K562 (cell line): ENCODE measurements around the gene HYAL3. TPM values are rescaled to one million over a fixed set of nuclear protein-coding genes. Genes with fewer than 3 reads are reported as not detected.

ENCODE experiments used
- BRCA1 ChIP-seq, 2 experiments: fragments of 450-650 bp in 1 of 2; sonication (generic) in 1 of 2; formaldehyde crosslinking in 1 of 2; IDR thresholded peaks; 2 replicates each; pipeline versions ENCODE4 v1.5.0 to v1.6.1; 2017 to 2020; ENCODE audit warnings: mild to moderate bottlenecking in 1 of 2, missing genetic modification reagents in 1 of 2
- CCNT2 ChIP-seq: IDR thresholded peaks from 2 replicates; pipeline ENCODE4 v1.6.1; 2011; ENCODE audit warnings: borderline replicate concordance, low read depth, mild to moderate bottlenecking, moderate library complexity, mixed read lengths, low read length; ENCODE audit not compliant: insufficient read length; ENCODE audit errors: extremely low read depth
- MCM3 ChIP-seq: fragments of 450-650 bp; IDR thresholded peaks from 2 replicates; pipeline ENCODE4 v1.6.1; 2016
- MYBL2 ChIP-seq, 2 experiments: fragments of 450-650 bp in 1 of 2; sonication (generic) in 1 of 2; formaldehyde crosslinking in 1 of 2; IDR thresholded peaks; 2 replicates each; pipeline versions ENCODE4 v1.6.1 to v1.8.1; 2017 to 2022; ENCODE audit warnings: borderline replicate concordance in 1 of 2, inconsistent platforms in 1 of 2, low read depth in 1 of 2, mild to moderate bottlenecking in 1 of 2, missing genetic modification reagents in 1 of 2, moderate library complexity in 1 of 2
- PHTF2 ChIP-seq: fragments of 250-450 bp; sonication (Bioruptor Pico); IDR thresholded peaks from 2 replicates; pipeline ENCODE4 v1.5.0; 2021; ENCODE audit warnings: mild to moderate bottlenecking
- PPARD ChIP-seq: fragments of 250-450 bp; sonication (Bioruptor Pico); IDR thresholded peaks from 2 replicates; pipeline ENCODE4 v1.8.0; 2022; ENCODE audit warnings: inconsistent platforms, mild to moderate bottlenecking, moderate library complexity
- RBM25 ChIP-seq: fragments of 200-400 bp; formaldehyde crosslinking; IDR thresholded peaks from 2 replicates; pipeline ENCODE4 v1.6.1; 2018; ENCODE audit warnings: low read length, low read depth, moderate library complexity; ENCODE audit not compliant: severe bottlenecking
- SAP30 ChIP-seq: fragments of 200-600 bp; sonication (generic); IDR thresholded peaks from 2 replicates; pipeline ENCODE4 v1.6.1; 2012; ENCODE audit warnings: borderline replicate concordance, low read depth, mild to moderate bottlenecking, moderate library complexity, low read length, control low read depth, inconsistent platforms; ENCODE audit not compliant: insufficient read depth, poor library complexity, severe bottlenecking
- SMAD2 ChIP-seq: fragments of 150-350 bp; IDR thresholded peaks from 2 replicates; pipeline ENCODE4 v1.6.1; 2014; ENCODE audit warnings: low read depth, mild to moderate bottlenecking, low read length
- SP2 ChIP-seq: IDR thresholded peaks from 2 replicates; pipeline ENCODE4 v1.6.1; 2011; ENCODE audit warnings: mild to moderate bottlenecking, low read depth, low read length, moderate library complexity; ENCODE audit not compliant: poor library complexity, severe bottlenecking; ENCODE audit errors: extremely low read depth
- SUPT5H ChIP-seq: fragments of 450-650 bp; IDR thresholded peaks from 2 replicates; pipeline ENCODE4 v1.6.1; 2016
- TAL1 ChIP-seq: fragments of 450-650 bp; IDR thresholded peaks from 2 replicates; pipeline ENCODE4 v1.6.1; 2016; ENCODE audit warnings: mild to moderate bottlenecking
- ZNF124 ChIP-seq: sonication (generic); formaldehyde crosslinking; IDR thresholded peaks from 2 replicates; pipeline ENCODE4 v1.8.1; 2022; ENCODE audit warnings: missing genetic modification reagents
- ZNF717 ChIP-seq: fragments of 250-450 bp; sonication (Bioruptor Pico); IDR thresholded peaks from 2 replicates; pipeline ENCODE4 v1.5.0; 2021
- ZSCAN29 ChIP-seq: fragments of 450-650 bp; IDR thresholded peaks from 2 replicates; pipeline ENCODE4 v1.6.1; 2017
- polyA plus RNA-seq, 8 experiments: library from polyadenylated mRNA; depleted of rRNA in 4 of 8; stranded (reverse) in 5 of 8; unstranded in 3 of 8; fragments of >200 nt; fragmentation: Nextera tagmentation in 2 of 8; fragmentation: Illumina TruSeq in 1 of 8; extraction: Ambion mirVana in 2 of 8; extraction: Trizol in 1 of 8; gene quantifications; 2 replicates each; pipeline versions ENCODE4 v1.2.1 to v1.2.3, GENCODE V29; 2011 to 2014; ENCODE audit warnings: inconsistent platforms in 1 of 8, missing spikeins in 1 of 8
- total RNA-seq, 7 experiments: library from RNA; depleted of rRNA in 6 of 7; stranded (reverse); fragments of >200 nt in 6 of 7; fragmentation: Illumina TruSeq in 2 of 7; extraction: Trizol in 2 of 7; gene quantifications; 2 replicates each; pipeline versions ENCODE4 v1.2.1 to v1.2.3, GENCODE V29; 2011 to 2021; ENCODE audit warnings: low replicate concordance in 1 of 7
- TF ChIP-seq, protein P1 (sequence below), 2 experiments: fragments of 450-650 bp; conservative IDR thresholded peaks; 2 replicates each; pipeline ENCODE4 v1.6.1; 2017; ENCODE audit warnings: mild to moderate bottlenecking in 2 of 2, moderate library complexity in 2 of 2
- TF ChIP-seq, protein P2 (sequence below): sonication (generic); formaldehyde crosslinking; IDR thresholded peaks from 2 replicates; pipeline ENCODE4 v1.8.0; 2022; ENCODE audit warnings: missing genetic modification reagents, mild to moderate bottlenecking, borderline replicate concordance
- TF ChIP-seq, protein P3 (sequence below): fragments of 200-800 bp; sonication (Bioruptor generic); IDR thresholded peaks from 2 replicates; pipeline ENCODE4 v1.6.1; 2017; ENCODE audit warnings: missing genetic modification characterization, missing compliant biosample characterization
- TF ChIP-seq, protein P4 (sequence below): IDR thresholded peaks from 2 replicates; pipeline ENCODE4 v1.6.1; 2011; ENCODE audit not compliant: insufficient read length; ENCODE audit errors: extremely low read depth
- TF ChIP-seq, protein P5 (sequence below): fragments of 250-450 bp; sonication (Bioruptor Pico); IDR thresholded peaks from 2 replicates; pipeline ENCODE4 v1.8.0; 2022; ENCODE audit warnings: inconsistent platforms, mild to moderate bottlenecking, moderate library complexity, borderline replicate concordance

The HYAL3 gene
- total and polyA plus RNA-seq, 9 of the 15 experiments (the other 6 are each of a cell fraction or from before 2014, with no cell fraction given), result 0.38 to 9.1 (median 6.8) TPM

DNA sequence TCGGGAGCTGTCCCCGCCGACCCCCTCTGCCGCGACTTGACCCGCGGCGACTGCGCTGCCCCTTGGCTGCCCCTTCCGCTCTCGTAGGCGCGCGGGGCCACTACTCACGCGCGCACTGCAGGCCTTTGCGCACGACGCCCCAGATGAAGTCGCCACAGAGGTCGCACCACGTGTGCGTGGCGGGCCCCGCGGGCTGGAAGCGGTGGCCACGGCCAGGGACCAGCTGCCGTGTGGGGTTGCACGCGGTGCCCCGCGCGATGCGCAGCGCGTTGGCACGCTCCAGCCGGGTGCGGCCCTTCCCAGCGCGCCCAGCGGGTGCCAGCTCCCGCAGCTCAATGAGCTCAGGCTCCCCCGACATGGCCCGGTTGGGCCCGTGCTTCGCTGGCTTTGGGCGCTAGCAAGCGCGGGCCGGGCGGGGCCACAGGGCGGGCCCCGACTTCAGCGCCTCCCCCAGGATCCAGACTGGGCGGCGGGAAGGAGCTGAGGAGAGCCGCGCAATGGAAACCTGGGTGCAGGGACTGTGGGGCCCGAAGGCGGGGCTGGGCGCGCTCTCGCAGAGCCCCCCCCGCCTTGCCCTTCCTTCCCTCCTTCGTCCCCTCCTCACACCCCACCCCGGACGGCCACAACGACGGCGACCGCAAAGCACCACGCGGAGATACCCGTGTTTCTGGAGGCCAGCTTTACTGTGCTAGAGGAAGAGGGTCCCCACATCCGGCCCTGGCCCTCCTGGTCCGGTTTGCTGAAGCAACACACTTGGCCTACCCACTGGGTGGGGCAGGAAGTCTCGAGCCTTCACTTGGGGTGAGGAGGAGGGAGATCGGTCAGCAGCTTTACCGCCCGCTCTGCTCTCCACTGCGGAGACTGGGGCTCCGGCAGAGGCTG, 41.5 kb upstream of the HYAL3 start, which contains the start of gene RASSF1 (continued):
- TF ChIP-seq, protein P1, sequence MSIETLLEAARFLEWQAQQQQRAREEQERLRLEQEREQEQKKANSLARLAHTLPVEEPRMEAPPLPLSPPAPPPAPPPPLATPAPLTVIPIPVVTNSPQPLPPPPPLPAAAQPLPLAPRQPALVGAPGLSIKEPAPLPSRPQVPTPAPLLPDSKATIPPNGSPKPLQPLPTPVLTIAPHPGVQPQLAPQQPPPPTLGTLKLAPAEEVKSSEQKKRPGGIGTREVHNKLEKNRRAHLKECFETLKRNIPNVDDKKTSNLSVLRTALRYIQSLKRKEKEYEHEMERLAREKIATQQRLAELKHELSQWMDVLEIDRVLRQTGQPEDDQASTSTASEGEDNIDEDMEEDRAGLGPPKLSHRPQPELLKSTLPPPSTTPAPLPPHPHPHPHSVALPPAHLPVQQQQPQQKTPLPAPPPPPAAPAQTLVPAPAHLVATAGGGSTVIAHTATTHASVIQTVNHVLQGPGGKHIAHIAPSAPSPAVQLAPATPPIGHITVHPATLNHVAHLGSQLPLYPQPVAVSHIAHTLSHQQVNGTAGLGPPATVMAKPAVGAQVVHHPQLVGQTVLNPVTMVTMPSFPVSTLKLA (conservative IDR thresholded peaks at IDR 0.05), result peak; percentile 47 to 68; a peak in 2 of 4 replicates
- TF ChIP-seq SAP30 (peak; percentile 69), ZNF717 (CRISPR knock-in tag) (no peak), CCNT2 (peak; percentile 41), PHTF2 (CRISPR knock-in tag) (no peak), PPARD (CRISPR knock-in tag) (no peak), MYBL2 (IDR thresholded peaks at IDR 0.05; ENCODE audit: low read depth) (no peak), MYBL2 (CRISPR knock-in tag; IDR thresholded peaks at IDR 0.05; ENCODE audit: borderline replicate concordance) (no peak), TAL1 (no peak), ZNF124 (CRISPR knock-in tag) (no peak), SMAD2 (no peak), MCM3 (no peak), RBM25 (no peak), SP2 (no peak), BRCA1 (IDR thresholded peaks at IDR 0.05) (no peak), BRCA1 (CRISPR knock-in tag; IDR thresholded peaks at IDR 0.05) (no peak), ZSCAN29 (no peak), SUPT5H (0 out of 2 replicates have a peak, but pooled peaks have one; percentile 42)
- TF ChIP-seq, protein P2, sequence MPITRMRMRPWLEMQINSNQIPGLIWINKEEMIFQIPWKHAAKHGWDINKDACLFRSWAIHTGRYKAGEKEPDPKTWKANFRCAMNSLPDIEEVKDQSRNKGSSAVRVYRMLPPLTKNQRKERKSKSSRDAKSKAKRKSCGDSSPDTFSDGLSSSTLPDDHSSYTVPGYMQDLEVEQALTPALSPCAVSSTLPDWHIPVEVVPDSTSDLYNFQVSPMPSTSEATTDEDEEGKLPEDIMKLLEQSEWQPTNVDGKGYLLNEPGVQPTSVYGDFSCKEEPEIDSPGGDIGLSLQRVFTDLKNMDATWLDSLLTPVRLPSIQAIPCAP (CRISPR knock-in tag), result no peak
- TF ChIP-seq, protein P3, sequence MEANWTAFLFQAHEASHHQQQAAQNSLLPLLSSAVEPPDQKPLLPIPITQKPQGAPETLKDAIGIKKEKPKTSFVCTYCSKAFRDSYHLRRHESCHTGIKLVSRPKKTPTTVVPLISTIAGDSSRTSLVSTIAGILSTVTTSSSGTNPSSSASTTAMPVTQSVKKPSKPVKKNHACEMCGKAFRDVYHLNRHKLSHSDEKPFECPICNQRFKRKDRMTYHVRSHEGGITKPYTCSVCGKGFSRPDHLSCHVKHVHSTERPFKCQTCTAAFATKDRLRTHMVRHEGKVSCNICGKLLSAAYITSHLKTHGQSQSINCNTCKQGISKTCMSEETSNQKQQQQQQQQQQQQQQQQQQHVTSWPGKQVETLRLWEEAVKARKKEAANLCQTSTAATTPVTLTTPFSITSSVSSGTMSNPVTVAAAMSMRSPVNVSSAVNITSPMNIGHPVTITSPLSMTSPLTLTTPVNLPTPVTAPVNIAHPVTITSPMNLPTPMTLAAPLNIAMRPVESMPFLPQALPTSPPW (CRISPR knock-in tag), result peak; percentile 77
- TF ChIP-seq, protein P4, sequence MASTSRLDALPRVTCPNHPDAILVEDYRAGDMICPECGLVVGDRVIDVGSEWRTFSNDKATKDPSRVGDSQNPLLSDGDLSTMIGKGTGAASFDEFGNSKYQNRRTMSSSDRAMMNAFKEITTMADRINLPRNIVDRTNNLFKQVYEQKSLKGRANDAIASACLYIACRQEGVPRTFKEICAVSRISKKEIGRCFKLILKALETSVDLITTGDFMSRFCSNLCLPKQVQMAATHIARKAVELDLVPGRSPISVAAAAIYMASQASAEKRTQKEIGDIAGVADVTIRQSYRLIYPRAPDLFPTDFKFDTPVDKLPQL, result no peak
- TF ChIP-seq, protein P5, sequence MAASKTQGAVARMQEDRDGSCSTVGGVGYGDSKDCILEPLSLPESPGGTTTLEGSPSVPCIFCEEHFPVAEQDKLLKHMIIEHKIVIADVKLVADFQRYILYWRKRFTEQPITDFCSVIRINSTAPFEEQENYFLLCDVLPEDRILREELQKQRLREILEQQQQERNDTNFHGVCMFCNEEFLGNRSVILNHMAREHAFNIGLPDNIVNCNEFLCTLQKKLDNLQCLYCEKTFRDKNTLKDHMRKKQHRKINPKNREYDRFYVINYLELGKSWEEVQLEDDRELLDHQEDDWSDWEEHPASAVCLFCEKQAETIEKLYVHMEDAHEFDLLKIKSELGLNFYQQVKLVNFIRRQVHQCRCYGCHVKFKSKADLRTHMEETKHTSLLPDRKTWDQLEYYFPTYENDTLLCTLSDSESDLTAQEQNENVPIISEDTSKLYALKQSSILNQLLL (CRISPR knock-in tag), result no peak
